ENCODE results near the gene EFHD1. TPM values are rescaled to one million over a fixed set of nuclear protein-coding genes. Genes with fewer than 3 reads are reported as not detected.

EFHD1 gene
- total RNA-seq, 1 donor from 2014 or later = 15.7 TPM

GRCh38 chr2:232588680-232589585, 44.5 kb upstream of the EFHD1 start:
- peaks cover 12% of the 10 kb centered on the region for H3K4me1 ChIP-seq (ENCODE audit: insufficient read depth, low read length)
- Mint-ChIP-seq H3K4me3 (ENCODE audit: unreplicated experiment) (no peak overlapping the region), H3K27ac (ENCODE audit: unreplicated experiment) (no peak overlapping the region), H3K36me3 (ENCODE audit: low read depth, unreplicated experiment) (peaks cover 12% of the 10 kb centered on the region), H3K27me3 (ENCODE audit: low read depth, unreplicated experiment) (peaks cover 2% of the 10 kb centered on the region), H3K9me3 (ENCODE audit: unreplicated experiment) (no peaks in the 10 kb centered on the region), H3K4me1 (ENCODE audit: low read depth, unreplicated experiment) (peaks cover 8% of the 10 kb centered on the region)
- H3K4me2 ChIP-seq (ENCODE audit: low read length) = no peak overlapping the region
- DNase-seq (ENCODE audit: low read depth) = peak; percentile 83
- no peak for FAIRE-seq
- no peak overlapping the region for H3K9ac ChIP-seq (ENCODE audit: low read length)
- H3K27ac ChIP-seq (ENCODE audit: low read depth, low read length) = peak overlapping the region; percentile 25
- H3K9me3 ChIP-seq (ENCODE audit: insufficient read depth, low read depth, low read length) = no peaks in the 10 kb centered on the region
- no peaks in the 10 kb centered on the region for H3K79me2 ChIP-seq (ENCODE audit: insufficient read depth, low read length)
- H3K4me3 ChIP-seq (ENCODE audit: insufficient read depth, low read depth, low read length) = no peak overlapping the region
- TF ChIP-seq, protein P1, sequence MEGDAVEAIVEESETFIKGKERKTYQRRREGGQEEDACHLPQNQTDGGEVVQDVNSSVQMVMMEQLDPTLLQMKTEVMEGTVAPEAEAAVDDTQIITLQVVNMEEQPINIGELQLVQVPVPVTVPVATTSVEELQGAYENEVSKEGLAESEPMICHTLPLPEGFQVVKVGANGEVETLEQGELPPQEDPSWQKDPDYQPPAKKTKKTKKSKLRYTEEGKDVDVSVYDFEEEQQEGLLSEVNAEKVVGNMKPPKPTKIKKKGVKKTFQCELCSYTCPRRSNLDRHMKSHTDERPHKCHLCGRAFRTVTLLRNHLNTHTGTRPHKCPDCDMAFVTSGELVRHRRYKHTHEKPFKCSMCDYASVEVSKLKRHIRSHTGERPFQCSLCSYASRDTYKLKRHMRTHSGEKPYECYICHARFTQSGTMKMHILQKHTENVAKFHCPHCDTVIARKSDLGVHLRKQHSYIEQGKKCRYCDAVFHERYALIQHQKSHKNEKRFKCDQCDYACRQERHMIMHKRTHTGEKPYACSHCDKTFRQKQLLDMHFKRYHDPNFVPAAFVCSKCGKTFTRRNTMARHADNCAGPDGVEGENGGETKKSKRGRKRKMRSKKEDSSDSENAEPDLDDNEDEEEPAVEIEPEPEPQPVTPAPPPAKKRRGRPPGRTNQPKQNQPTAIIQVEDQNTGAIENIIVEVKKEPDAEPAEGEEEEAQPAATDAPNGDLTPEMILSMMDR (IDR thresholded peaks at IDR 0.05; ENCODE audit: insufficient read depth, low read depth, low read length) = no peak
- TF ChIP-seq EZH2 (IDR thresholded peaks at IDR 0.05; ENCODE audit: insufficient read depth, low read length) = no peak
- no peaks in the 10 kb centered on the region for H4K20me1 ChIP-seq (ENCODE audit: insufficient read depth, low read length)
- no peaks in the 10 kb centered on the region for H3K36me3 ChIP-seq (ENCODE audit: insufficient read depth, low read length)
- H3K27me3 ChIP-seq (ENCODE audit: insufficient read depth, low read length) = no peaks in the 10 kb centered on the region
- H2AFZ ChIP-seq (ENCODE audit: low read depth, low read length) = no peak overlapping the region

DNA sequence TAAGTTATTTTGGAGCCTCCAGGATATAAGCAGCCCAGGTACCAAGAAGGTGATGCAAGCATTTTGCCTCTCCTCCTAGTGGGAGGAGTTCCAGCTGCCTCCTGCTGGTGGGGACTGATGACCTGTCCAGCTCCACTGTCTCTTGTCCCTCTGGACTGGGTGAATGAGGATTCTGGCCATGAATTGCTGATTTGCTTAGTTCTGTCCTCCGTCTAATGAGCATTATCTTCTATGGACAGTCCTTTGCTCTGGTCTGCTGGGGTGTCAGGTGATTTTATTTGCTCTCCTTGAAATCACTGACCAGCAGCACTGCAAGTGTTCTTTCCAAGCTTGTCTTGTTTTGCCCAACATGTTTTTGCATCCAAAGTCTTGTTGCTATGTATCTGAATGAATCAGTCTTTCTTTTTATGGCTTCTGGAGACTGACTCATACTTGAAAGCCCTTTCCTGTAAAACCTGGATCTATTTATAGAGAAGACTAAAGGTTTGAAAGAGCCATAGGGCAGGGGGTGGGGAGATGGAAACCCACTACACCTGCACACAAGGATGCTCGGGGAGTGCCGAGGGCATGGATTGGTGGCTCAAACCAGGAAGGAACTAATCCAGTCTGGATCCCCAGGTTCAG, 40.5 kb upstream of the EFHD1 start:
- peaks cover 12% of the 10 kb centered on the region for H3K4me1 ChIP-seq (ENCODE audit: insufficient read depth, low read length)
- H3K4me2 ChIP-seq (ENCODE audit: low read length) = peak overlapping the region; percentile 50
- no peaks in the 10 kb centered on the region for H3K9me3 ChIP-seq (ENCODE audit: insufficient read depth, low read depth, low read length)
- no peak for TF ChIP-seq EZH2 (IDR thresholded peaks at IDR 0.05; ENCODE audit: insufficient read depth, low read length)
- TF ChIP-seq, protein P1 (IDR thresholded peaks at IDR 0.05; ENCODE audit: insufficient read depth, low read depth, low read length) = peak; percentile 6
- no peaks in the 10 kb centered on the region for H4K20me1 ChIP-seq (ENCODE audit: insufficient read depth, low read length)
- peak overlapping the region; percentile 80 for H3K27ac Mint-ChIP-seq (ENCODE audit: unreplicated experiment)
- DNase-seq (ENCODE audit: low read depth) (peak; percentile 87), FAIRE-seq (no peak)
- H3K79me2 ChIP-seq (ENCODE audit: insufficient read depth, low read length) = no peaks in the 10 kb centered on the region
- peaks cover 4% of the 10 kb centered on the region for H3K36me3 Mint-ChIP-seq (ENCODE audit: low read depth, unreplicated experiment)
- peak overlapping the region; percentile 67 for H3K27ac ChIP-seq (ENCODE audit: low read depth, low read length)
- no peaks in the 10 kb centered on the region for H3K9me3 Mint-ChIP-seq (ENCODE audit: unreplicated experiment)
- no peak overlapping the region for H2AFZ ChIP-seq (ENCODE audit: low read depth, low read length)
- H3K9ac ChIP-seq (ENCODE audit: low read length) = peak overlapping the region; percentile 37
- H3K27me3 Mint-ChIP-seq (ENCODE audit: low read depth, unreplicated experiment) = peaks cover 5% of the 10 kb centered on the region
- no peak overlapping the region for H3K4me3 Mint-ChIP-seq (ENCODE audit: unreplicated experiment)
- H3K27me3 ChIP-seq (ENCODE audit: insufficient read depth, low read length) = no peaks in the 10 kb centered on the region
- peaks cover 8% of the 10 kb centered on the region for H3K4me1 Mint-ChIP-seq (ENCODE audit: low read depth, unreplicated experiment)
- no peak overlapping the region for H3K4me3 ChIP-seq (ENCODE audit: insufficient read depth, low read depth, low read length)
- H3K36me3 ChIP-seq (ENCODE audit: insufficient read depth, low read length) = no peaks in the 10 kb centered on the region

All from astrocyte (in vitro differentiated cells and primary cell).